ENCODE results near the gene MCUR1. TPM values are rescaled to one million over a fixed set of nuclear protein-coding genes. Genes with fewer than 3 reads are reported as not detected.
A peak's percentile ranks its signal among the peaks of the same experiment; 100 is the strongest.

Gene MCUR1
- total and polyA plus RNA-seq, 2 of the 13 experiments (the other 11 are each of a cell fraction or from before 2014, with no cell fraction given) = 8.0 to 29.6 TPM

DNA sequence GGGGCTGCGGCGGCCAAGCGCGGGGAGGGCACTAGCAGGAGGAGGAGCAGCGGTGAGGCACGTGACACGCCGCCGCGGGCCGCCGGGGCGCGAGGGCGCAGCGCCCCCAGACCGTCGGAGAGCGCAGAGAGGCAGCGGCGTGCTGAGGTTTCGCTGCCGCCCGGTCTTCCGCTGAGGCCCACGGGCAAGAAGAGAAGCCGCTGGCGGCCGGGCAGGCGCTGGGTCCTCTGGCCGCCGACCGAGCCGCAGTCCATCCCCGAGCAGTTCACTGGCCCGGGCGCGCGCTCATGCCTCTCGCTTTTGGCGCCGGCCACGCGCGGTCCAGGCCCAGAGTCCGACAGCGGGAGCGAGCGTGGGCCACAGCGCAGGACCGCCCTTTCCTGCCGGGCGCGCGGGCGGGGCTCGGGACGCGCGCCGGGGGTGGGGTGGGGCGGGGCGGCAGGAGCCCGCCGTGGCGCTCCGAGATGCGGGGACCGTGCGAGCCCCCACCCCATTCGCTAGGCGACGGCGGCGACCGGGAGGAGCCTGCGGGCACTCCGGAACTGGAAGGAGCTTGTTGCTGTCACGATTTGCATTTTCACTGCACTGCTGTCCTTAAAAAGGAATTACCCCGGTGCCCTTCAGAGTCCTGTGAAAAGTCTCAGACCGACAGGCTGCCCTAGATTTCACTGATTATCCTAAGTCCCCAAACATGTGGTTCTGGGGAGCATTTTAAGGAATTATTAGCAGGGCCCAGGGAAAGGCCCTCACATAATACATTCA is at the start of gene MCUR1 (continued):
- TF ChIP-seq, protein P1, sequence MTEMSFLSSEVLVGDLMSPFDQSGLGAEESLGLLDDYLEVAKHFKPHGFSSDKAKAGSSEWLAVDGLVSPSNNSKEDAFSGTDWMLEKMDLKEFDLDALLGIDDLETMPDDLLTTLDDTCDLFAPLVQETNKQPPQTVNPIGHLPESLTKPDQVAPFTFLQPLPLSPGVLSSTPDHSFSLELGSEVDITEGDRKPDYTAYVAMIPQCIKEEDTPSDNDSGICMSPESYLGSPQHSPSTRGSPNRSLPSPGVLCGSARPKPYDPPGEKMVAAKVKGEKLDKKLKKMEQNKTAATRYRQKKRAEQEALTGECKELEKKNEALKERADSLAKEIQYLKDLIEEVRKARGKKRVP (CRISPR knock-in tag; IDR thresholded peaks at IDR 0.05) = no peak; a peak in 2 of 4 replicates
- TF ChIP-seq ATAD3A (CRISPR knock-in tag; IDR thresholded peaks at IDR 0.05) (no peak; the same call in 1 of the 2 replicates), BCL6 (CRISPR knock-in tag; IDR thresholded peaks at IDR 0.05) (peak; percentile 5; the same call in 1 of the 2 replicates), MEIS2 (CRISPR knock-in tag; IDR thresholded peaks at IDR 0.05) (peak; percentile 19; the same call in 1 of the 2 replicates), KDM3A (CRISPR knock-in tag; IDR thresholded peaks at IDR 0.05; ENCODE audit: low read depth) (no peak), ZNF3 (CRISPR knock-in tag; IDR thresholded peaks at IDR 0.05) (no peak; the same call in 1 of the 2 replicates), ESRRA (CRISPR knock-in tag; IDR thresholded peaks at IDR 0.05; ENCODE audit: low read depth) (no peak), SOX5 (CRISPR knock-in tag; IDR thresholded peaks at IDR 0.05; ENCODE audit: borderline replicate concordance) (peak; percentile 30; the same call in 1 of the 2 replicates)
- TF ChIP-seq, protein P2, sequence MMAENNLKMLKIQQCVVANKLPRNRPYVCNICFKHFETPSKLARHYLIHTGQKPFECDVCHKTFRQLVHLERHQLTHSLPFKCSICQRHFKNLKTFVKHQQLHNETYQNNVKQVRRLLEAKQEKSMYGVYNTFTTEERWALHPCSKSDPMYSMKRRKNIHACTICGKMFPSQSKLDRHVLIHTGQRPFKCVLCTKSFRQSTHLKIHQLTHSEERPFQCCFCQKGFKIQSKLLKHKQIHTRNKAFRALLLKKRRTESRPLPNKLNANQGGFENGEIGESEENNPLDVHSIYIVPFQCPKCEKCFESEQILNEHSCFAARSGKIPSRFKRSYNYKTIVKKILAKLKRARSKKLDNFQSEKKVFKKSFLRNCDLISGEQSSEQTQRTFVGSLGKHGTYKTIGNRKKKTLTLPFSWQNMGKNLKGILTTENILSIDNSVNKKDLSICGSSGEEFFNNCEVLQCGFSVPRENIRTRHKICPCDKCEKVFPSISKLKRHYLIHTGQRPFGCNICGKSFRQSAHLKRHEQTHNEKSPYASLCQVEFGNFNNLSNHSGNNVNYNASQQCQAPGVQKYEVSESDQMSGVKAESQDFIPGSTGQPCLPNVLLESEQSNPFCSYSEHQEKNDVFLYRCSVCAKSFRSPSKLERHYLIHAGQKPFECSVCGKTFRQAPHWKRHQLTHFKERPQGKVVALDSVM (CRISPR knock-in tag; IDR thresholded peaks at IDR 0.05) = peak; percentile 83; the same call in 1 of the 2 replicates
- TF ChIP-seq, protein P3, sequence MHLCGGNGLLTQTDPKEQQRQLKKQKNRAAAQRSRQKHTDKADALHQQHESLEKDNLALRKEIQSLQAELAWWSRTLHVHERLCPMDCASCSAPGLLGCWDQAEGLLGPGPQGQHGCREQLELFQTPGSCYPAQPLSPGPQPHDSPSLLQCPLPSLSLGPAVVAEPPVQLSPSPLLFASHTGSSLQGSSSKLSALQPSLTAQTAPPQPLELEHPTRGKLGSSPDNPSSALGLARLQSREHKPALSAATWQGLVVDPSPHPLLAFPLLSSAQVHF (CRISPR knock-in tag; IDR thresholded peaks at IDR 0.05) = no peak
- TF ChIP-seq, protein P4, sequence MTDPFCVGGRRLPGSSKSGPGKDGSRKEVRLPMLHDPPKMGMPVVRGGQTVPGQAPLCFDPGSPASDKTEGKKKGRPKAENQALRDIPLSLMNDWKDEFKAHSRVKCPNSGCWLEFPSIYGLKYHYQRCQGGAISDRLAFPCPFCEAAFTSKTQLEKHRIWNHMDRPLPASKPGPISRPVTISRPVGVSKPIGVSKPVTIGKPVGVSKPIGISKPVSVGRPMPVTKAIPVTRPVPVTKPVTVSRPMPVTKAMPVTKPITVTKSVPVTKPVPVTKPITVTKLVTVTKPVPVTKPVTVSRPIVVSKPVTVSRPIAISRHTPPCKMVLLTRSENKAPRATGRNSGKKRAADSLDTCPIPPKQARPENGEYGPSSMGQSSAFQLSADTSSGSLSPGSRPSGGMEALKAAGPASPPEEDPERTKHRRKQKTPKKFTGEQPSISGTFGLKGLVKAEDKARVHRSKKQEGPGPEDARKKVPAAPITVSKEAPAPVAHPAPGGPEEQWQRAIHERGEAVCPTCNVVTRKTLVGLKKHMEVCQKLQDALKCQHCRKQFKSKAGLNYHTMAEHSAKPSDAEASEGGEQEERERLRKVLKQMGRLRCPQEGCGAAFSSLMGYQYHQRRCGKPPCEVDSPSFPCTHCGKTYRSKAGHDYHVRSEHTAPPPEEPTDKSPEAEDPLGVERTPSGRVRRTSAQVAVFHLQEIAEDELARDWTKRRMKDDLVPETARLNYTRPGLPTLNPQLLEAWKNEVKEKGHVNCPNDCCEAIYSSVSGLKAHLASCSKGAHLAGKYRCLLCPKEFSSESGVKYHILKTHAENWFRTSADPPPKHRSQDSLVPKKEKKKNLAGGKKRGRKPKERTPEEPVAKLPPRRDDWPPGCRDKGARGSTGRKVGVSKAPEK (CRISPR knock-in tag; IDR thresholded peaks at IDR 0.05; ENCODE audit: borderline replicate concordance) = no peak
- TF ChIP-seq, protein P5, sequence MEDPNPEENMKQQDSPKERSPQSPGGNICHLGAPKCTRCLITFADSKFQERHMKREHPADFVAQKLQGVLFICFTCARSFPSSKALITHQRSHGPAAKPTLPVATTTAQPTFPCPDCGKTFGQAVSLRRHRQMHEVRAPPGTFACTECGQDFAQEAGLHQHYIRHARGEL (CRISPR knock-in tag; IDR thresholded peaks at IDR 0.05) = no peak
- TF ChIP-seq, protein P6, sequence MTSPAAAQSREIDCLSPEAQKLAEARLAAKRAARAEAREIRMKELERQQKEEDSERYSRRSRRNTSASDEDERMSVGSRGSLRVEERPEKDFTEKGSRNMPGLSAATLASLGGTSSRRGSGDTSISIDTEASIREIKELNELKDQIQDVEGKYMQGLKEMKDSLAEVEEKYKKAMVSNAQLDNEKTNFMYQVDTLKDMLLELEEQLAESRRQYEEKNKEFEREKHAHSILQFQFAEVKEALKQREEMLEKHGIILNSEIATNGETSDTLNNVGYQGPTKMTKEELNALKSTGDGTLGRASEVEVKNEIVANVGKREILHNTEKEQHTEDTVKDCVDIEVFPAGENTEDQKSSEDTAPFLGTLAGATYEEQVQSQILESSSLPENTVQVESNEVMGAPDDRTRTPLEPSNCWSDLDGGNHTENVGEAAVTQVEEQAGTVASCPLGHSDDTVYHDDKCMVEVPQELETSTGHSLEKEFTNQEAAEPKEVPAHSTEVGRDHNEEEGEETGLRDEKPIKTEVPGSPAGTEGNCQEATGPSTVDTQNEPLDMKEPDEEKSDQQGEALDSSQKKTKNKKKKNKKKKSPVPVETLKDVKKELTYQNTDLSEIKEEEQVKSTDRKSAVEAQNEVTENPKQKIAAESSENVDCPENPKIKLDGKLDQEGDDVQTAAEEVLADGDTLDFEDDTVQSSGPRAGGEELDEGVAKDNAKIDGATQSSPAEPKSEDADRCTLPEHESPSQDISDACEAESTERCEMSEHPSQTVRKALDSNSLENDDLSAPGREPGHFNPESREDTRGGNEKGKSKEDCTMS (CRISPR knock-in tag; conservative IDR thresholded peaks at IDR 0.05) = no peak
- TF ChIP-seq, protein P7, sequence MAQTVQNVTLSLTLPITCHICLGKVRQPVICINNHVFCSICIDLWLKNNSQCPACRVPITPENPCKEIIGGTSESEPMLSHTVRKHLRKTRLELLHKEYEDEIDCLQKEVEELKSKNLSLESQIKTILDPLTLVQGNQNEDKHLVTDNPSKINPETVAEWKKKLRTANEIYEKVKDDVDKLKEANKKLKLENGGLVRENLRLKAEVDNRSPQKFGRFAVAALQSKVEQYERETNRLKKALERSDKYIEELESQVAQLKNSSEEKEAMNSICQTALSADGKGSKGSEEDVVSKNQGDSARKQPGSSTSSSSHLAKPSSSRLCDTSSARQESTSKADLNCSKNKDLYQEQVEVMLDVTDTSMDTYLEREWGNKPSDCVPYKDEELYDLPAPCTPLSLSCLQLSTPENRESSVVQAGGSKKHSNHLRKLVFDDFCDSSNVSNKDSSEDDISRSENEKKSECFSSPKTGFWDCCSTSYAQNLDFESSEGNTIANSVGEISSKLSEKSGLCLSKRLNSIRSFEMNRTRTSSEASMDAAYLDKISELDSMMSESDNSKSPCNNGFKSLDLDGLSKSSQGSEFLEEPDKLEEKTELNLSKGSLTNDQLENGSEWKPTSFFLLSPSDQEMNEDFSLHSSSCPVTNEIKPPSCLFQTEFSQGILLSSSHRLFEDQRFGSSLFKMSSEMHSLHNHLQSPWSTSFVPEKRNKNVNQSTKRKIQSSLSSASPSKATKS (CRISPR knock-in tag; IDR thresholded peaks at IDR 0.05) = no peak

Data from HepG2 (cell line).